Calu3 (cell line): Measurements from ENCODE around the gene UBE2L6. TPM values are rescaled to one million over a fixed set of nuclear protein-coding genes. Genes with fewer than 3 reads are reported as not detected.
A peak's percentile ranks its signal among the peaks of the same experiment; 100 is the strongest.

Source experiments
- BruUV-seq: library from RNA; stranded (reverse); fragments of 400-500 nt; replicated peaks from 2 replicates; lab custom pipeline; 2021; lab: Mats Ljungman, UMichigan
- CTCF ChIA-PET: fragments of 300-600 bp; sonication (Branson Sonifier 250); formaldehyde crosslinking; loops from one replicate; lab custom pipeline; 2022; ENCODE audit warnings: antibody characterized with exemption; lab: Charles Lee
- DNase-seq: peaks from one replicate; pipeline ENCODE4 v3.0.0; 2022
- H3K27ac Mint-ChIP-seq: one replicate; pipeline ENCODE4 v1.8.0; 2022; ENCODE audit warnings: mixed read lengths; ENCODE audit not compliant: unreplicated experiment
- H3K27me3 Mint-ChIP-seq: one replicate; pipeline ENCODE4 v1.8.0; 2022; ENCODE audit warnings: mixed read lengths; ENCODE audit not compliant: unreplicated experiment
- H3K36me3 Mint-ChIP-seq: one replicate; pipeline ENCODE4 v1.8.0; 2022; ENCODE audit warnings: mild to moderate bottlenecking, moderate library complexity, mixed read lengths; ENCODE audit not compliant: insufficient read depth, unreplicated experiment
- H3K4me1 Mint-ChIP-seq: one replicate; pipeline ENCODE4 v1.8.0; 2022; ENCODE audit warnings: mild to moderate bottlenecking, low read depth, mixed read lengths; ENCODE audit not compliant: unreplicated experiment
- H3K4me3 Mint-ChIP-seq: one replicate; pipeline ENCODE4 v1.8.0; 2022; ENCODE audit warnings: mild to moderate bottlenecking, low read depth, moderate library complexity, mixed read lengths; ENCODE audit not compliant: unreplicated experiment
- H3K9me3 Mint-ChIP-seq: one replicate; pipeline ENCODE4 v1.8.0; 2022; ENCODE audit warnings: low read depth, mixed read lengths; ENCODE audit not compliant: unreplicated experiment
- CTCF ChIP-seq: fragments of 200-600 bp; IDR thresholded peaks from one replicate; pipeline ENCODE4 v1.8.0; 2022; ENCODE audit warnings: antibody characterized with exemption; ENCODE audit not compliant: unreplicated experiment
- intact Hi-C: fragments of 100-400 bp; cut with micrococcal nuclease; formaldehyde crosslinking; loops from one replicate; pipeline ENCODE4 v1.10.0; 2022; ENCODE audit not compliant: unreplicated experiment
- total RNA-seq: library from RNA; stranded (reverse); gene quantifications from 2 replicates; pipeline ENCODE4 v1.2.3, GENCODE V29; 2022

The UBE2L6 gene
- total RNA-seq, 1 experiment from 2014 or later = 80.8 TPM

DNA sequence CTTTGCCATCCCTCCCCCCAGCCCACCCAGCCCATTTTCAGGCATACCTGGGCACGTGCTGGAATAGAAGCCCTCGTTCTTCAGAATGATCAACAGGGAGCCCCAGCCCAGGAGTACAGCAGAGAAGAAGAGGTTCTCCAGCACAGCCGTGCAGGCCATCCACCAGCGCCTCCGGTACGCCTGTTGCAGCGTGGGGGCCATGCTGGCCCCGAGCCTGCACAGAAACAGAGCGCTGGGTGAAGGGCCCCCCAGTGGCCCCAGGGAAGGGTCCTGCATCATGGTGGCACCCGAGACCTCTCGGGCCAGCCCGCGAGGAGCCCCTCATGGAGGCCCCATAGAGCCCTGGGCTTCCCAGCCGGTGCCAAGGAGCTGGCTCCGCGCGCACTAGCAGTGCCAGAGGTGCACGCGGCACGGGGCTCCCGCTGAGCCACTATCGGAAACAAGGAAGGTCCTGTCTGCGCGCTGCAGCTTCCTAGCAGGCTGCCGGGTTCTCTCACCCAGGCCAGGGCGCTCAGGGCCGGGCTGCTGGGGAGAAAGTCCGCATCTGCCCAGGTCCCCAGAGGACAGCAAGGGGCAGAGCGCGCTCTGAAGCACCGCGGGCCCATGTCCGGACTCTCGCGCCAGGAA, 53.4 kb downstream of the UBE2L6 start:
- peak; percentile 43 for DNase-seq
- peaks cover 23% of the 10 kb centered on the region for H3K36me3 Mint-ChIP-seq
- H3K9me3 Mint-ChIP-seq = no peaks in the 10 kb centered on the region
- no peaks in the 10 kb centered on the region for H3K27me3 Mint-ChIP-seq
- H3K4me3 Mint-ChIP-seq = peak overlapping the region; percentile 85
- peaks cover 8% of the 10 kb centered on the region for H3K4me1 Mint-ChIP-seq
- BruUV-seq = no TSS peak
- H3K27ac Mint-ChIP-seq = no peak overlapping the region
- CTCF ChIA-PET = interaction anchor here (0.7 to 2.7 kb wide), 4 partner anchors 15 to 104 kb away, joined by 3 to 16 read pairs (median 4); no protein-coding TSS in a partner anchor
- no peak for TF ChIP-seq CTCF
- intact Hi-C loops = no loop called here

- Mint-ChIP-seq H3K27me3 (no peaks in the 10 kb centered on the region), H3K4me1 (peaks cover 8% of the 10 kb centered on the region), H3K4me3 (no peak overlapping the region), H3K36me3 (peaks cover 24% of the 10 kb centered on the region), H3K9me3 (no peaks in the 10 kb centered on the region), H3K27ac (no peak overlapping the region)
- TF ChIP-seq CTCF = no peak
- CTCF ChIA-PET = interaction anchor here (0.8 to 2.7 kb wide), 2 partner anchors 20 to 131 kb away, joined by 4 to 16 read pairs; no protein-coding TSS in a partner anchor
- BruUV-seq = TSS peak; percentile 45
- intact Hi-C loops = no loop called here
- no peak for DNase-seq
These were observed 54.0 kb downstream of the UBE2L6 start for GRCh38 chr11:57513452-57513795.

DNA sequence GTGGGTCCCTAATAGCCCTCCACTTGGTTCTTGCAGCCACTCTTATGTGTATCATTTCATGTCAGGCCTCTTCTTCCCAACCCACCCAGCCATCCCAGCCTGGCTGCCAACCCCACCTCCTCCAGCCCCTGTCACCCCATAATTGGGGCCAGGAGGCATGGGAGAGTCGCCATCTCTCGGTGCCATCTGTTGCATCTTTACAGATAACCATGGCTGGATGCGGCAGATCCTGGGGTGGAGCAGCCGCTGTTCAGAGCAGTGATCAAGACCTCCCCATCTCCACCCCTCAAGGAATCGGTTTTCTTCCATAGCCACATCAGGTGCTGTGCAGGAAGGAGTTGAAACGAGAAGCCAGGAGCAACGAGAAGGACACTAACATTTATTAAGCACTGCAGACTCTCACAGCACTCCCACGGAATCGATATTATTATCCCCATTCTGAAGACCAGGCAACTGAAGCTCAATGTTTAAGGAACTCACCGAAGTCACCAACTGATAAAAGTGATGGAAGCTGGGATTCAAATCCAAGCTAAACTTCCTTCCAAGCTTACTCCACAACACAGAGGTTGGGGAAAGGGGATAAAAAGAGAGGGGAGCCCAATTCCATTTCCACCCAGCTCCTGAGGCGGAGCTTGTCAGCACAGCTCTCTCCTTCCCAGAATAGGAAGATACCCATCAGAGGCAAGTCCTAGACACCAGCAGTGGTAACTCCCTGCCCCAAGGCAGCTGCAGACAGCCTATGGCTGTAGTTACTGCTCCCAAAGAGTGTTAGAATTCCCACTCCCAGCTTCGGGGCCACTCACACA, 54.6 kb downstream of the UBE2L6 start:
- no TSS peak for BruUV-seq
- TF ChIP-seq CTCF = no peak
- CTCF ChIA-PET = interaction anchor here (0.8 to 2.7 kb wide), 2 partner anchors 20 to 132 kb away, joined by 4 to 16 read pairs; no protein-coding TSS in a partner anchor
- intact Hi-C loops = no loop called here
- peaks cover 8% of the 10 kb centered on the region for H3K4me1 Mint-ChIP-seq
- no peaks in the 10 kb centered on the region for H3K9me3 Mint-ChIP-seq
- H3K4me3 Mint-ChIP-seq = no peak overlapping the region
- H3K27ac Mint-ChIP-seq = no peak overlapping the region
- no peaks in the 10 kb centered on the region for H3K27me3 Mint-ChIP-seq
- no peak for DNase-seq
- H3K36me3 Mint-ChIP-seq = peaks cover 28% of the 10 kb centered on the region

DNA sequence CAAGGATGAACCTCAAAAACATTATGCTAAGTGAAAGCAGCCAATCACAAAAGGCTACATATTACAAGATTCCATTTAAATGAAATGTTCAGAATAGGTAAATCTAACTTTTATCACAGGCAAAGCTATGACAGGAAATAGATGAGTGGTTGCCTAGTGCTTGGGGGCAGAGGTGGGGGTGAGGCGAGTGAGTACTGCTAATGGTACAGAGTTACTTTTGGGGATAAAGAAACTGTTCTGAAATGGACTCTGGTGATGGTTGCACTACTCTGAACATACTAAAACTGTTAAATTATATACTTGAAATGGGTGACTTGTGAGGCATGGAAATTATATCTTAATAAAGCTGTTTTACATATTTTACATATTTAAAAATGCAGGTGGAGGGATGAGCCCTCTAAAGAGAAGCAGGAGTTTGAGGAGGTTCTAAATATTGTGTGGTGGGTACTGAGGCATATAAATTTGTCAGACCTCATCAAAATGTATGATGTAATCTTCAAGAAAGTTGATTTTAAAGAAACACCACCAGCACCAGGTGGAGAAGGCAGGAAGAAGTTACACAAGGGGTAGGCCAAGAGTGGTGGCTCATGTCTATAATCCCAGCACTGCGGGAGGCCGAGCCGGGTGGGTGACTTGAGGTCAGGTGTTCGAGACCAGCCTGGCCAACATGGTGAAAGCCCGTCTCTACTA, 55.6 kb downstream of the UBE2L6 start:
- no peak for DNase-seq
- no peak overlapping the region for H3K27ac Mint-ChIP-seq
- CTCF ChIA-PET = no interaction called here
- no peak for TF ChIP-seq CTCF
- H3K9me3 Mint-ChIP-seq = no peaks in the 10 kb centered on the region
- no peaks in the 10 kb centered on the region for H3K27me3 Mint-ChIP-seq
- intact Hi-C loops = no loop called here
- TSS peak; percentile 6 for BruUV-seq
- H3K4me3 Mint-ChIP-seq = no peak overlapping the region
- peaks cover 8% of the 10 kb centered on the region for H3K4me1 Mint-ChIP-seq
- H3K36me3 Mint-ChIP-seq = peaks cover 28% of the 10 kb centered on the region
